K562 (cell line): ENCODE results near the gene ALG1. TPM values are rescaled to one million over a fixed set of nuclear protein-coding genes. Genes with fewer than 3 reads are reported as not detected.

Source experiments
- ATAC-seq: fragments of 200-7000 bp; cut with Tn5 transposase; 3 replicates; pipeline ENCODE4 v1.9.1; 2020; ENCODE audit warnings: moderate library complexity
- BruUV-seq: library from RNA; stranded (reverse); fragments of 400-500 nt; replicated peaks from 2 replicates; lab custom pipeline; 2021; lab: Mats Ljungman, UMichigan
- CTCF ChIA-PET: fragments of 300-600 bp; formaldehyde crosslinking; extraction: SDS; loops from one replicate; lab custom pipeline; 2021; ENCODE audit warnings: low intra/inter-chr PET ratio; lab: Yijun Ruan, JAX
- POLR2A ChIA-PET: fragments of 300-600, 350-650 bp; sonication (Branson Sonifier 250); formaldehyde crosslinking; extraction: SDS; loops from one replicate; lab custom pipeline; 2021; ENCODE audit warnings: antibody characterized with exemption, inconsistent platforms; lab: Yijun Ruan, JAX
- DNase-seq, 4 experiments: peaks; one replicate each; pipeline versions ENCODE4 v3.0.0 to v3.0.0-alpha.2; 2011 to 2018; ENCODE audit warnings: low spot score in 3 of 4, mixed read lengths in 3 of 4; ENCODE audit errors: extremely low read depth in 1 of 4
- FAIRE-seq: peaks from 2 replicates; lab custom pipeline; 2011; peaks lifted over from hg19 to GRCh38; lab: Jason Lieb, UNC
- H2AFZ ChIP-seq: 2 replicates; pipeline ENCODE4 v1.6.0; 2011; ENCODE audit warnings: low read depth, low read length, control low read depth, inconsistent platforms
- H3K27ac ChIP-seq: fragments of 200-600 bp; 3 replicates; pipeline ENCODE4 v1.8.0; 2011; ENCODE audit warnings: low read depth, mild to moderate bottlenecking, control low read depth, inconsistent platforms, low read length, moderate library complexity, mixed read lengths; ENCODE audit errors: extremely low read depth
- H3K27me3 ChIP-seq, 2 experiments: fragments of 300-600 bp in 1 of 2; 2 replicates in 1 of 2; 3 replicates in 1 of 2; pipeline versions ENCODE4 v1.6.0 to v1.8.0; 2011; ENCODE audit warnings: inconsistent platforms in 2 of 2, low read length in 2 of 2, mild to moderate bottlenecking in 1 of 2, mixed read lengths in 1 of 2, moderate library complexity in 1 of 2; ENCODE audit not compliant: control insufficient read depth in 2 of 2, insufficient read depth in 2 of 2
- H3K36me3 ChIP-seq: fragments of 300-600 bp; 3 replicates; pipeline ENCODE4 v1.8.0; 2011; ENCODE audit warnings: mild to moderate bottlenecking, low read length, inconsistent platforms; ENCODE audit not compliant: control insufficient read depth, insufficient read depth
- H3K4me1 ChIP-seq, 2 experiments: fragments of 200-600 bp in 1 of 2; replicated peaks in 1 of 2; 2 replicates in 1 of 2; 3 replicates in 1 of 2; pipeline versions ENCODE4 v1.5.1 to v1.8.0; 2011; ENCODE audit warnings: inconsistent platforms in 2 of 2, low read length in 2 of 2, mild to moderate bottlenecking in 1 of 2, mixed read lengths in 1 of 2, moderate library complexity in 1 of 2; ENCODE audit not compliant: control insufficient read depth in 2 of 2, insufficient read depth in 2 of 2
- H3K4me2 ChIP-seq: 2 replicates; pipeline ENCODE4 v1.6.1; 2011; ENCODE audit warnings: low read length, control low read depth, inconsistent platforms, mixed read lengths; ENCODE audit not compliant: insufficient read depth
- H3K4me3 ChIP-seq: fragments of 200-600 bp; sonication (generic), shearing (Covaris generic); 2 replicates; pipeline ENCODE4 v1.5.1; 2016; ENCODE audit warnings: control low read depth, inconsistent platforms
- H3K79me2 ChIP-seq: fragments of 200-600 bp; 3 replicates; pipeline ENCODE4 v1.8.0; 2011; ENCODE audit warnings: low read length, inconsistent platforms; ENCODE audit not compliant: control insufficient read depth, insufficient read depth
- H3K9ac ChIP-seq, 2 experiments: 2 replicates each; pipeline versions ENCODE4 v1.6.0 to v1.6.1; 2011; ENCODE audit warnings: low read depth in 2 of 2, low read length in 2 of 2, control low read depth in 1 of 2, inconsistent platforms in 1 of 2, mild to moderate bottlenecking in 1 of 2, mixed read lengths in 1 of 2; ENCODE audit not compliant: insufficient read depth in 1 of 2
- H3K9me1 ChIP-seq: one replicate; pipeline ENCODE4 v1.6.0; 2011; ENCODE audit warnings: inconsistent platforms, mild to moderate bottlenecking, low read length, moderate library complexity; ENCODE audit not compliant: control insufficient read depth, insufficient read depth
- H3K9me3 ChIP-seq: replicated peaks from 2 replicates; pipeline ENCODE4 v1.5.1; 2011; ENCODE audit warnings: low read depth, low read length, inconsistent platforms; ENCODE audit not compliant: control insufficient read depth, insufficient read depth
- H4K20me1 ChIP-seq: replicated peaks from 2 replicates; pipeline ENCODE4 v1.6.1; 2011; ENCODE audit warnings: low read length, inconsistent platforms, mixed read lengths; ENCODE audit not compliant: control insufficient read depth, insufficient read depth
- ARID1B ChIP-seq: fragments of 450-650 bp; IDR thresholded peaks from 2 replicates; pipeline ENCODE4 v1.6.1; 2016; ENCODE audit warnings: antibody characterized with exemption, mild to moderate bottlenecking, inconsistent platforms
- BCOR ChIP-seq: fragments of 450-650 bp; IDR thresholded peaks from 2 replicates; pipeline ENCODE4 v1.6.1; 2016
- ETS1 ChIP-seq: conservative IDR thresholded peaks from 2 replicates; pipeline ENCODE4 v1.6.1; 2011; ENCODE audit warnings: low read depth, mild to moderate bottlenecking, low read length; ENCODE audit not compliant: control insufficient read depth
- NFATC3 ChIP-seq: fragments of 450-650 bp; IDR thresholded peaks from 2 replicates; pipeline ENCODE4 v1.6.1; 2017; ENCODE audit warnings: mild to moderate bottlenecking
- POLR2B ChIP-seq: fragments of 450-650 bp; IDR thresholded peaks from 2 replicates; pipeline ENCODE4 v1.6.1; 2018; ENCODE audit warnings: low read depth; ENCODE audit not compliant: partially characterized antibody
- RBM25 ChIP-seq: fragments of 200-400 bp; formaldehyde crosslinking; IDR thresholded peaks from 2 replicates; pipeline ENCODE4 v1.6.1; 2018; ENCODE audit warnings: low read length, low read depth, moderate library complexity; ENCODE audit not compliant: severe bottlenecking
- SRSF3 ChIP-seq: fragments of 200-400 bp; formaldehyde crosslinking; IDR thresholded peaks from 2 replicates; pipeline ENCODE4 v1.6.1; 2016; ENCODE audit warnings: mild to moderate bottlenecking, low read length, moderate library complexity; ENCODE audit not compliant: insufficient read depth
- THRA ChIP-seq: fragments of 450-650 bp; IDR thresholded peaks from 2 replicates; pipeline ENCODE4 v1.6.1; 2017; ENCODE audit warnings: mild to moderate bottlenecking, moderate library complexity
- ZFPM2 ChIP-seq: fragments of 250-450 bp; sonication (Bioruptor Pico); IDR thresholded peaks from 2 replicates; pipeline ENCODE4 v1.5.1; 2022; ENCODE audit warnings: mild to moderate bottlenecking
- ZNF445 ChIP-seq: fragments of 250-450 bp; sonication (Bioruptor Pico); IDR thresholded peaks from 2 replicates; pipeline ENCODE4 v1.4.0; 2020; ENCODE audit warnings: low read depth, mild to moderate bottlenecking, moderate library complexity
- WGBS: fragments of 100-300 bp; shearing (Covaris generic); methylation state at CpG from one replicate; pipeline ENCODE4 v1.1.6; 2016; ENCODE audit warnings: low coverage, mixed read lengths; ENCODE audit not compliant: insufficient coverage; ENCODE audit errors: missing lambda C conversion rate; 5-methylcytosine and 5-hydroxymethylcytosine counted together
- in situ Hi-C: fragments of 300-500 bp; cut with MboI; formaldehyde crosslinking; loops from 4 replicates; pipeline ENCODE4 v1.15.0; 2018; ENCODE audit warnings: inconsistent platforms, mixed read lengths
- intact Hi-C: fragments of 100-400 bp; cut with micrococcal nuclease; formaldehyde crosslinking; loops from 2 replicates; pipeline ENCODE4 v1.14.2; 2022
- polyA plus RNA-seq, 8 experiments: library from polyadenylated mRNA; depleted of rRNA in 4 of 8; stranded (reverse) in 5 of 8; unstranded in 3 of 8; fragments of >200 nt; fragmentation: Nextera tagmentation in 2 of 8; fragmentation: Illumina TruSeq in 1 of 8; extraction: Ambion mirVana in 2 of 8; extraction: Trizol in 1 of 8; gene quantifications; 2 replicates each; pipeline versions ENCODE4 v1.2.1 to v1.2.3, GENCODE V29; 2011 to 2014; ENCODE audit warnings: inconsistent platforms in 1 of 8, missing spikeins in 1 of 8
- total RNA-seq, 7 experiments: library from RNA; depleted of rRNA in 6 of 7; stranded (reverse); fragments of >200 nt in 6 of 7; fragmentation: Illumina TruSeq in 2 of 7; extraction: Trizol in 2 of 7; gene quantifications; 2 replicates each; pipeline versions ENCODE4 v1.2.1 to v1.2.3, GENCODE V29; 2011 to 2021; ENCODE audit warnings: low replicate concordance in 1 of 7

ALG1 gene
- total and polyA plus RNA-seq, 9 of the 15 experiments (the other 6 are each of a cell fraction or from before 2014, with no cell fraction given): 1.1 to 26.4 (median 18.3) TPM

GRCh38 chr16:5045499-5046115 lies 26.0 kb upstream of the ALG1 start:
- CTCF ChIA-PET: interaction anchor here (0.5 kb wide), 1 partner anchor 576 kb away, joined by 3 read pairs; no protein-coding TSS in a partner anchor

More at GRCh38 chr16:5045499-5046115, 26.0 kb upstream of the ALG1 start:
- intact Hi-C loops (no loop called here), in situ Hi-C loops (no loop called here)
- Histone ChIP-seq H3K27ac (no peak overlapping the region), H3K4me2 (no peak overlapping the region), H3K9ac (no peak overlapping the region), H2AFZ (no peak overlapping the region), H3K27me3 (peaks cover 38 to 48% of the 10 kb centered on the region in 2 experiments), H3K79me2 (no peaks in the 10 kb centered on the region), H3K36me3 (no peaks in the 10 kb centered on the region), H3K4me3 (no peak overlapping the region), H4K20me1 (peaks cover 18% of the 10 kb centered on the region), H3K9me1 (no peaks in the 10 kb centered on the region), H3K4me1 (no peaks in the 10 kb centered on the region; a peak in 1 of 5 replicates), H3K9me3 (no peaks in the 10 kb centered on the region)
- no TSS peak for BruUV-seq
- DNase-seq (no peak), FAIRE-seq (no peak), ATAC-seq (no peak)
- WGBS: 7% methylated on average over 10 of the region's 10 CpGs
- TF ChIP-seq NFATC3 (no peak), THRA (no peak), ARID1B (no peak), ETS1 (no peak), BCOR (peak; percentile 49; the same call in 1 of the 2 replicates), RBM25 (peak; percentile 54), SRSF3 (no peak), ZFPM2 (CRISPR knock-in tag) (no peak), POLR2B (no peak), ZNF445 (CRISPR knock-in tag) (no peak)
- POLR2A ChIA-PET: interaction anchor here (1.1 to 2.7 kb wide), 2 partner anchors 11 kb away, joined by 4 to 10 read pairs; partner anchors contain the start of gene NAGPA
